HCT116 (cell line): ENCODE data around the gene APBA1.

ENCODE experiments used
- EZH2 ChIP-seq: fragments of 200-600 bp; sonication (generic); IDR thresholded peaks from 2 replicates; pipeline ENCODE4 v1.6.1; 2017; ENCODE audit warnings: antibody characterized with exemption, mixed run types
- EZH2phosphoT487 ChIP-seq: fragments of 200-600 bp; IDR thresholded peaks from 2 replicates; pipeline ENCODE4 v1.6.1; 2018; ENCODE audit warnings: antibody characterized with exemption, borderline replicate concordance
- FOSL1 ChIP-seq: IDR thresholded peaks from 2 replicates; pipeline ENCODE4 v1.6.1; 2012; ENCODE audit warnings: low read depth
- POLR2A ChIP-seq: IDR thresholded peaks from 2 replicates; pipeline ENCODE4 v1.7.0; 2011; ENCODE audit warnings: borderline replicate concordance; ENCODE audit not compliant: insufficient read depth, insufficient read length; ENCODE audit errors: extremely low read depth
- POLR2AphosphoS5 ChIP-seq: IDR thresholded peaks from 2 replicates; pipeline ENCODE4 v1.6.1; 2011; ENCODE audit warnings: mild to moderate bottlenecking, low read depth, low read length, moderate library complexity
- RAD21 ChIP-seq: IDR thresholded peaks from 2 replicates; pipeline ENCODE4 v1.6.1; 2012; ENCODE audit warnings: low read depth, mild to moderate bottlenecking
- SIN3A ChIP-seq: IDR thresholded peaks from 2 replicates; pipeline ENCODE4 v1.6.1; 2012; ENCODE audit warnings: low read depth
- SRF ChIP-seq: IDR thresholded peaks from 2 replicates; pipeline ENCODE4 v1.6.1; 2012; ENCODE audit warnings: low read depth
- TCF7L2 ChIP-seq: IDR thresholded peaks from 2 replicates; pipeline ENCODE4 v1.7.0; 2011; ENCODE audit warnings: borderline replicate concordance, inconsistent platforms; ENCODE audit not compliant: insufficient read depth, insufficient read length; ENCODE audit errors: extremely low read depth
- ZFX ChIP-seq: fragments of 450-650 bp; IDR thresholded peaks from 2 replicates; pipeline ENCODE4 v1.6.1; 2017
- TF ChIP-seq, protein P1 (sequence below), 3 experiments: fragments of 200-600 bp in 1 of 3; sonication (generic) in 1 of 3; IDR thresholded peaks in 2 of 3; conservative IDR thresholded peaks in 1 of 3; 2 replicates each; pipeline ENCODE4 v1.5.1; 2012 to 2017; ENCODE audit warnings: low read depth in 2 of 3, low read length in 2 of 3, antibody characterized with exemption in 1 of 3, borderline replicate concordance in 1 of 3, control low read depth in 1 of 3, mild to moderate bottlenecking in 1 of 3, mixed read lengths in 1 of 3, mixed run types in 1 of 3, moderate library complexity in 1 of 3; ENCODE audit not compliant: insufficient read depth in 1 of 3
- TF ChIP-seq, protein P2 (sequence below): IDR thresholded peaks from 2 replicates; pipeline ENCODE4 v1.6.1; 2012
- TF ChIP-seq, protein P3 (sequence below): IDR thresholded peaks from 2 replicates; pipeline ENCODE4 v1.6.1; 2012; ENCODE audit warnings: low read depth
- TF ChIP-seq, protein P4 (sequence below): IDR thresholded peaks from 2 replicates; pipeline ENCODE4 v1.6.1; 2012

DNA sequence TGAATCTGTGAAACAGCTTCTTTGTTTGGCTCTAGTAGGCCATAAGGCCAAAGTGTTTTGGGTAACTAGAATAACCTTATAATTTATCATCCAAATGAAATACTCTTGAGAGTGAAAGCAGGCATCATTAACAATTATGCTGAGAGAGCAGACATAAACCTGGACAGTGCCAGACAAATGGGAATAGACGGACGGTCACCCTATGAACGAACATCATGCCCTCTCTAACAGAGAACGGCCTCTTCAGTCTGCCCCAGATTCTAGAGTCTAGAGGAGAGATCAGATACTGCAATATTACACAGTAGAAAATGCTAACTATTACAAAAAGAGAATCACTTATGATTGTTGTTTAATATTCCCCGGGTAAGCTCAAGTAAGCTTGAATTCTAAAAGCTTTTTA, 68.5 kb downstream of the APBA1 start:
- TF ChIP-seq ZFX (no peak), TCF7L2 (no peak), SRF (no peak), POLR2AphosphoS5 (no peak), EZH2 (no peak), RAD21 (no peak), EZH2phosphoT487 (no peak), FOSL1 (no peak), POLR2A (no peak), SIN3A (no peak)
- TF ChIP-seq, protein P1, sequence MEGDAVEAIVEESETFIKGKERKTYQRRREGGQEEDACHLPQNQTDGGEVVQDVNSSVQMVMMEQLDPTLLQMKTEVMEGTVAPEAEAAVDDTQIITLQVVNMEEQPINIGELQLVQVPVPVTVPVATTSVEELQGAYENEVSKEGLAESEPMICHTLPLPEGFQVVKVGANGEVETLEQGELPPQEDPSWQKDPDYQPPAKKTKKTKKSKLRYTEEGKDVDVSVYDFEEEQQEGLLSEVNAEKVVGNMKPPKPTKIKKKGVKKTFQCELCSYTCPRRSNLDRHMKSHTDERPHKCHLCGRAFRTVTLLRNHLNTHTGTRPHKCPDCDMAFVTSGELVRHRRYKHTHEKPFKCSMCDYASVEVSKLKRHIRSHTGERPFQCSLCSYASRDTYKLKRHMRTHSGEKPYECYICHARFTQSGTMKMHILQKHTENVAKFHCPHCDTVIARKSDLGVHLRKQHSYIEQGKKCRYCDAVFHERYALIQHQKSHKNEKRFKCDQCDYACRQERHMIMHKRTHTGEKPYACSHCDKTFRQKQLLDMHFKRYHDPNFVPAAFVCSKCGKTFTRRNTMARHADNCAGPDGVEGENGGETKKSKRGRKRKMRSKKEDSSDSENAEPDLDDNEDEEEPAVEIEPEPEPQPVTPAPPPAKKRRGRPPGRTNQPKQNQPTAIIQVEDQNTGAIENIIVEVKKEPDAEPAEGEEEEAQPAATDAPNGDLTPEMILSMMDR (IDR thresholded peaks at IDR 0.05 in 2 of 3, conservative IDR thresholded peaks at IDR 0.05 in 1 of 3; ENCODE audit: borderline replicate concordance in 1 of 3, insufficient read depth in 1 of 3, low read depth in 2 of 3, low read length in 2 of 3): no peak
- TF ChIP-seq, protein P2, sequence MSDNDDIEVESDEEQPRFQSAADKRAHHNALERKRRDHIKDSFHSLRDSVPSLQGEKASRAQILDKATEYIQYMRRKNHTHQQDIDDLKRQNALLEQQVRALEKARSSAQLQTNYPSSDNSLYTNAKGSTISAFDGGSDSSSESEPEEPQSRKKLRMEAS: no peak
- TF ChIP-seq, protein P3, sequence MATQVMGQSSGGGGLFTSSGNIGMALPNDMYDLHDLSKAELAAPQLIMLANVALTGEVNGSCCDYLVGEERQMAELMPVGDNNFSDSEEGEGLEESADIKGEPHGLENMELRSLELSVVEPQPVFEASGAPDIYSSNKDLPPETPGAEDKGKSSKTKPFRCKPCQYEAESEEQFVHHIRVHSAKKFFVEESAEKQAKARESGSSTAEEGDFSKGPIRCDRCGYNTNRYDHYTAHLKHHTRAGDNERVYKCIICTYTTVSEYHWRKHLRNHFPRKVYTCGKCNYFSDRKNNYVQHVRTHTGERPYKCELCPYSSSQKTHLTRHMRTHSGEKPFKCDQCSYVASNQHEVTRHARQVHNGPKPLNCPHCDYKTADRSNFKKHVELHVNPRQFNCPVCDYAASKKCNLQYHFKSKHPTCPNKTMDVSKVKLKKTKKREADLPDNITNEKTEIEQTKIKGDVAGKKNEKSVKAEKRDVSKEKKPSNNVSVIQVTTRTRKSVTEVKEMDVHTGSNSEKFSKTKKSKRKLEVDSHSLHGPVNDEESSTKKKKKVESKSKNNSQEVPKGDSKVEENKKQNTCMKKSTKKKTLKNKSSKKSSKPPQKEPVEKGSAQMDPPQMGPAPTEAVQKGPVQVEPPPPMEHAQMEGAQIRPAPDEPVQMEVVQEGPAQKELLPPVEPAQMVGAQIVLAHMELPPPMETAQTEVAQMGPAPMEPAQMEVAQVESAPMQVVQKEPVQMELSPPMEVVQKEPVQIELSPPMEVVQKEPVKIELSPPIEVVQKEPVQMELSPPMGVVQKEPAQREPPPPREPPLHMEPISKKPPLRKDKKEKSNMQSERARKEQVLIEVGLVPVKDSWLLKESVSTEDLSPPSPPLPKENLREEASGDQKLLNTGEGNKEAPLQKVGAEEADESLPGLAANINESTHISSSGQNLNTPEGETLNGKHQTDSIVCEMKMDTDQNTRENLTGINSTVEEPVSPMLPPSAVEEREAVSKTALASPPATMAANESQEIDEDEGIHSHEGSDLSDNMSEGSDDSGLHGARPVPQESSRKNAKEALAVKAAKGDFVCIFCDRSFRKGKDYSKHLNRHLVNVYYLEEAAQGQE: no peak
- TF ChIP-seq, protein P4, sequence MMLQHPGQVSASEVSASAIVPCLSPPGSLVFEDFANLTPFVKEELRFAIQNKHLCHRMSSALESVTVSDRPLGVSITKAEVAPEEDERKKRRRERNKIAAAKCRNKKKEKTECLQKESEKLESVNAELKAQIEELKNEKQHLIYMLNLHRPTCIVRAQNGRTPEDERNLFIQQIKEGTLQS: no peak
